GM12875 (cell line): Measurements from ENCODE around the gene ADGRG1.

Experiments
- H3K4me3 ChIP-seq: one replicate; pipeline ENCODE4 v1.5.1; 2011; ENCODE audit warnings: low read depth, low read length, control low read depth
- TF ChIP-seq, protein P1 (sequence below): IDR thresholded peaks from 2 replicates; pipeline ENCODE4 v1.5.1; 2011; ENCODE audit warnings: low read depth, mild to moderate bottlenecking, control low read depth, inconsistent platforms, low read length, moderate library complexity, borderline replicate concordance; ENCODE audit not compliant: insufficient read depth

The ADGRG1 gene

DNA sequence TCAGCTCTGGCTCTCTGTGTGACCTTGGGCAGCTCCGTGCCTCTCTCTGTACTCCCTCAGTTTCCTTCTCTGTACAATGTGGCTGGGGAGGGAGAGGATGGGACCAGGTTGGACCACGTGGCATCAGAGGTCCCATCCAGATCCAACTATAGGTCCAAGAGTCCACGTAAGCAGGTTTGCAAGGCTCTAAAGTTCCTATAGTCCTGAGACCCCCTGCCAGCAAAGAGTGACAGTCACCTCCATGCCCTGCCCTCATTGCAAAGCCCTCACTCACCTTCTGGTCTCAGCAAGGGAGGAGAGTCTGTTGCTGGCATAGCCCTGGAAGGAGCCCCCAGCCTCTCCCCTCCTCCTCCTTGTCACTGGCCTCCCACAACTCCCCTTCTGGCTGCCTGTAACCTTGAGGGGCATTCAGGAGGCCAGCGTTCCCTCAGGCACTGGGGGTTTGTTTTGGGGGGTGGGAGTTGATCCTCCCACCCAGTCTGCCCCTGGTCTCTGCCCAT, 60.1 kb downstream of the ADGRG1 start:
- no peak overlapping the region for H3K4me3 ChIP-seq
- TF ChIP-seq, protein P1, sequence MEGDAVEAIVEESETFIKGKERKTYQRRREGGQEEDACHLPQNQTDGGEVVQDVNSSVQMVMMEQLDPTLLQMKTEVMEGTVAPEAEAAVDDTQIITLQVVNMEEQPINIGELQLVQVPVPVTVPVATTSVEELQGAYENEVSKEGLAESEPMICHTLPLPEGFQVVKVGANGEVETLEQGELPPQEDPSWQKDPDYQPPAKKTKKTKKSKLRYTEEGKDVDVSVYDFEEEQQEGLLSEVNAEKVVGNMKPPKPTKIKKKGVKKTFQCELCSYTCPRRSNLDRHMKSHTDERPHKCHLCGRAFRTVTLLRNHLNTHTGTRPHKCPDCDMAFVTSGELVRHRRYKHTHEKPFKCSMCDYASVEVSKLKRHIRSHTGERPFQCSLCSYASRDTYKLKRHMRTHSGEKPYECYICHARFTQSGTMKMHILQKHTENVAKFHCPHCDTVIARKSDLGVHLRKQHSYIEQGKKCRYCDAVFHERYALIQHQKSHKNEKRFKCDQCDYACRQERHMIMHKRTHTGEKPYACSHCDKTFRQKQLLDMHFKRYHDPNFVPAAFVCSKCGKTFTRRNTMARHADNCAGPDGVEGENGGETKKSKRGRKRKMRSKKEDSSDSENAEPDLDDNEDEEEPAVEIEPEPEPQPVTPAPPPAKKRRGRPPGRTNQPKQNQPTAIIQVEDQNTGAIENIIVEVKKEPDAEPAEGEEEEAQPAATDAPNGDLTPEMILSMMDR, result no peak

DNA sequence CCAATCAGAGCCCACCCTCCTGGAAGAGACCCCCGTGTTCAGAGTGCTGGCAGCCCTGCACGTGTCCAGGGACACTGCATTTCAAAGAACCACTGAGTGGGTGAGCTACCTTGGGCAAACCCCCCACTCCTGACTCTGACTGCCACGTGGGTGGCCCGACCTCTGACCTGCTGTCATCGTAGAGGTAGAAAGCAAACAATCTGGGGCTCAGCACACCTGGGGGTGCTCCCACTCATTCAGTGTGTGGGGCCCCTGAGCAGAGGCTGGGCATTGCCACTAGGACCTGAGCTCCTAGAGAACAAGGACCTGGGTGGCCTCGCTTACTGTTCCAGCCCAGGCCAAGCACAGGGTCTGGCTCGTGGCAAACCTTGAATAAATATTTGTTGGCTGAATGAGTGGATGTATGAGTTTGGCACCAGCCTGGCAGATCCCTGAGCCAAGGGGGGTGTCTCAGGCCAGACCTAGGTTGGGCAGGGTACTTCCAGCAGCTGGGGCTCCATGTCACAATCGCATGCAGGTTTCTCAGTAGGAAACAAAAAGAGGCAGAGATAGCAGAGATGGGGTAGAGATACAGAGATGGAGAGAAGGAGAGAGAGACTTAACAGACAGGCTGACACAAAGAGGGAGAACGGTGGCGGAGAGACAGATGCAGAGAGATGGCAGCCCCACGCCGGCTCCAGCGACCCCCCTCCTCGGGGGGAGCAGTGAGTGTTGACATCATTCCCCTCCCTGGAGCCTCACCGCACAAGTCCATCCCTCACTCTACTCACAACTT, 60.7 kb downstream of the ADGRG1 start:
- TF ChIP-seq, protein P1, result no peak
- no peak overlapping the region for H3K4me3 ChIP-seq

DNA sequence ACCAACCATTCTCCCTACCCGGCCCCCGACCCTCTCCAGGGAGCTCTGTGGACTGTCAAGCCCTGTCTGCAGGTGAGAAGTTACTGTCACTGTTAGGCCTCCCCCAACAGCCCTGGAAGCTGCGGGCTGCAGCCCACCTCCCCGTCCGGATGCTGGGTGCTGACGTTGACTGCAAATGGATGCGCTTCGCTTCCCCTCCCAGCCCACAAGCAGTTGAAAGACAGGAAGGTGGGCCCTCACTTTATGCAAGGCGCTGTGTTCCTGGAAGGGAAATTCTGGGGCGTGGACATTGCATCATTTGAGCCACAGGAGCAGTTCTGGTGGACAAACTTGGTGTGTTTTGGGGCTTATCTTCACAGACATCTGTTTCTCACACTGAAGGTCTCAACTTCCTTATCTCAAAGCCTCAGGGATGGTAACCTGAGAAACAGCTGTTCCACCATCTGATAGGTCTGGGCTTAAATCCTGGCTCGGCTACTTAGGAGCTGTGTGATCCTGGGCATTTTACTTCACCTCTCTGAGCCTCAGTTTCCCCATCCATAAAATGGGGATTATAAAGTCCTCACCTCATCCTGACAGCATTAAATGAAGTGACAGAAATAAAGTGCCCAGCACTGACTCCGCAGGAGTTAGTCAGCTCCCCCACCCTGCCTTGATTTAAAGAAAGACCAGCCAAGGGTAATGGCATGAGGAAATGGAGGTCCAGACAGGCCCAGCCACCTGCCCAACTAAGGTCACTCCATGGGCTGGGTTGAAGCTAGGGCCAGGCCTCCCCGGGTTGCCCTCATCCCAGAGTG, 61.5 kb downstream of the ADGRG1 start:
- no peak overlapping the region for H3K4me3 ChIP-seq
- TF ChIP-seq, protein P1, result no peak

DNA sequence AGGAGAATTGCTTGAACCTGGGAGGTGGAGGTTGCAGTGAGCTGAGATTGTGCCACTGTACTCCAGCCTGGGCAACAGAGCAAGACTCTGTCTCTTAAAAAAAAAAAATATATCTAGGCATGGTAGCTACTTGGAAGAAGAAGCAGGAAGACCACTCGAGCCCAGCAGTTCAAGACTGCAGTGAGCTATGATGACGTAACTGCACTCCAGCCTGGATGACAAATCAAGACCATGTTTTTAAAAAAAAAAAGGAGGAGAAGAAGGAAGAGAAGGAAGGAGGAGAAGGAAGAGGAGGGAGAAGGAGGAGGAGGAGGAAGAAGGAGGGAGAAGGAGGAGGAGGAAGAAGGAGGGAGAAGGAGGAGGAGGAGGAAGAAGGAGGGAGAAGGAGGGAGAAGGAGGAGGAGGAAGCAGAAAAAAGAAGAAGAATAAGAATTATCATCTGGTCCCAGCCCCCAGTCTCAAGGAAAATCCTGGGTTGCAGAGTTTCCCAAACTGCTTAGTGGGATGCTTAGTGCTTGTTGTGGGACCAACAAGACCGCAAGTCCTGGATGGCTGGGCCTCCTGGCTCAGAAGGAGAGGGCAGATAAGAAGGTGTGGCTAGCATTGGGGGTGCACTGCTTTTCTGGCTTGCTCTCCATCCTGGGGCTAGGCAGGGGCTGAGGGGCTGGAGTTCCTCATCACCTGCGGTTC, 62.5 kb downstream of the ADGRG1 start:
- no peak overlapping the region for H3K4me3 ChIP-seq
- TF ChIP-seq, protein P1, result no peak

DNA sequence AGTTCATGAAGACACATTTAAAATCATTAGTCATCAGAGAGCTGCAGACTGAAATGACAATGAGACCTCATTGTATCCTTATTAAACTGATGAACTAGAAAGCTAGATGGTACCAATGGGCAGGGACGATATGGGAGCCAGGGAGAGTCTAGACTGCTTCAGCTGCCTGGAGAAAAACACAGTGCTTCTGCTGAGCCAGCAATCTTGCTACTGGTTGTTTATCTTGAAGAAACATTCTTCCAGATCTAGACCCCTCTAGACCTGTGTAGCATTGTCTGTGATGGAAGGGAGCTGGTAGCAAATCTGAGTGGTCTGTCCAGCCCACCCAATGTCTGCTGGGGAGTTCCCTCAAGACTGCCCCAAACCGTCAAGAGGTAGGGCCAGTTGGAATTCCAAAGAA, 64.2 kb downstream of the ADGRG1 start:
- H3K4me3 ChIP-seq, result no peak overlapping the region
- TF ChIP-seq, protein P1, result no peak

DNA sequence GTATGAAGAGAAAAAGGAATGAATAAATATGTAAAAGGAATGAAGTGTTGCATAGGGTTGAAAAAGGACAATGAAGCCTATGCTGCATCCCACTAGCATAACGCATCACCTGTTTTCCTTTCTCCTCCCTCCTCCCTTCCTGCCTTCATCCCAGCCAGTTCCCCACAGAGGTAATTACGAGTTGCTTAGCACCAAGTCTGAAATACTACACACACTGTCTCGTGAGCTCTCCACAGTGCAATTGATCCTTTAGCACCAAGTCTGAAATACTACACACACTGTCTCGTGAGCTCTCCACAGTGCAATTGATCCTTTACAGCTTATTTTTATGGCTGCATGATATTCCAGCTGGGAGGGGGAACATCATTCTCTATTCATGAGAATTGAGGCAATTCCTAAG, 65.1 kb downstream of the ADGRG1 start:
- no peak overlapping the region for H3K4me3 ChIP-seq
- TF ChIP-seq, protein P1, result no peak
